GM12878 (cell line): ENCODE measurements around the gene FLYWCH2.

ENCODE experiments used
- EZH2 ChIP-seq: IDR thresholded peaks from 2 replicates; pipeline ENCODE4 v1.6.1; 2012; ENCODE audit warnings: low read depth, mild to moderate bottlenecking, control low read depth, inconsistent platforms, low read length, borderline replicate concordance; ENCODE audit not compliant: control insufficient read depth
- MTA3 ChIP-seq: IDR thresholded peaks from 2 replicates; pipeline ENCODE4 v1.6.1; 2012; ENCODE audit warnings: low read length, inconsistent platforms, borderline replicate concordance
- SMC3 ChIP-seq: IDR thresholded peaks from 2 replicates; pipeline ENCODE4 v1.6.1; 2011; ENCODE audit warnings: low read length, improper control_type of control experiment, borderline replicate concordance
- TCF7 ChIP-seq: IDR thresholded peaks from 2 replicates; pipeline ENCODE4 v1.6.1; 2014; ENCODE audit warnings: antibody characterized with exemption, borderline replicate concordance
- YY1 ChIP-seq: IDR thresholded peaks from 2 replicates; pipeline ENCODE4 v1.6.1; 2011; ENCODE audit warnings: low read depth, mild to moderate bottlenecking, low read length
- TF ChIP-seq, protein P1 (sequence below), 3 experiments: IDR thresholded peaks in 2 of 3; conservative IDR thresholded peaks in 1 of 3; 2 replicates each; pipeline ENCODE4 v1.5.1; 2011; ENCODE audit warnings: low read depth in 3 of 3, low read length in 3 of 3, mild to moderate bottlenecking in 3 of 3, control low read depth in 2 of 3, moderate library complexity in 2 of 3, inconsistent platforms in 1 of 3, mixed read lengths in 1 of 3; ENCODE audit not compliant: control insufficient read depth in 2 of 3, insufficient read depth in 1 of 3; ENCODE audit errors: extremely low read depth in 1 of 3

DNA sequence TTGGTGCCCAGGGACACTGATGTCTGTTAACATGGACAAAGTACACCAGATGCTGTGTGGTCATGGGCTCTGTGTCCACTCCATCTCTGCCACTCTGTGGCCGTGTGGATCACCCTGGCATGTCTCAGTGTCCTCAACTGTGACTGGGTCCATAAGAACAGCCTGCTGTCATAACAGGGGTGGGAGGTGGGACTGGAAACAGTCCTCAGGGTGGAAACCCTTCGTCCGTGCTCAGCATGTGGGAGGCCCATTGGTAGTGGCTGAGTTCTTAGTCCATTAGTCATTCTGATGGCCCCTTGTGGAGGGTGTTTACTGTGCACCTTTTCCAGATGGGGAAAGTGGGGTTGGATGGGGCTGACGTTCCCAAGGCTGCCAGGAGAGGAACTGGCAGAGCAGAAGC, 12.8 kb downstream of the FLYWCH2 start:
- TF ChIP-seq MTA3 = no peak
- TF ChIP-seq YY1 = no peak
- TF ChIP-seq, protein P1, sequence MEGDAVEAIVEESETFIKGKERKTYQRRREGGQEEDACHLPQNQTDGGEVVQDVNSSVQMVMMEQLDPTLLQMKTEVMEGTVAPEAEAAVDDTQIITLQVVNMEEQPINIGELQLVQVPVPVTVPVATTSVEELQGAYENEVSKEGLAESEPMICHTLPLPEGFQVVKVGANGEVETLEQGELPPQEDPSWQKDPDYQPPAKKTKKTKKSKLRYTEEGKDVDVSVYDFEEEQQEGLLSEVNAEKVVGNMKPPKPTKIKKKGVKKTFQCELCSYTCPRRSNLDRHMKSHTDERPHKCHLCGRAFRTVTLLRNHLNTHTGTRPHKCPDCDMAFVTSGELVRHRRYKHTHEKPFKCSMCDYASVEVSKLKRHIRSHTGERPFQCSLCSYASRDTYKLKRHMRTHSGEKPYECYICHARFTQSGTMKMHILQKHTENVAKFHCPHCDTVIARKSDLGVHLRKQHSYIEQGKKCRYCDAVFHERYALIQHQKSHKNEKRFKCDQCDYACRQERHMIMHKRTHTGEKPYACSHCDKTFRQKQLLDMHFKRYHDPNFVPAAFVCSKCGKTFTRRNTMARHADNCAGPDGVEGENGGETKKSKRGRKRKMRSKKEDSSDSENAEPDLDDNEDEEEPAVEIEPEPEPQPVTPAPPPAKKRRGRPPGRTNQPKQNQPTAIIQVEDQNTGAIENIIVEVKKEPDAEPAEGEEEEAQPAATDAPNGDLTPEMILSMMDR (IDR thresholded peaks at IDR 0.05 in 2 of 3, conservative IDR thresholded peaks at IDR 0.05 in 1 of 3; ENCODE audit: control insufficient read depth in 2 of 3, extremely low read depth in 1 of 3, insufficient read depth in 1 of 3, low read depth in 3 of 3, low read length in 3 of 3) = no peak
- TF ChIP-seq EZH2 = no peak
- no peak for TF ChIP-seq SMC3
- no peak for TF ChIP-seq TCF7
